GM12864 (cell line): ENCODE results near the gene CCDC97.

Source experiments
- DNase-seq: peaks from one replicate; pipeline ENCODE4 v3.0.0-alpha.2; 2011; ENCODE audit warnings: low read depth
- H3K4me3 ChIP-seq: 2 replicates; pipeline ENCODE4 v1.5.1; 2011; ENCODE audit warnings: mild to moderate bottlenecking, low read depth, low read length, control low read depth
- CTCF ChIP-seq: IDR thresholded peaks from 2 replicates; pipeline ENCODE4 v1.5.1; 2011; ENCODE audit warnings: low read depth, mild to moderate bottlenecking, moderate library complexity, low read length, control low read depth, inconsistent platforms; ENCODE audit errors: missing control alignments

CCDC97 gene

DNA sequence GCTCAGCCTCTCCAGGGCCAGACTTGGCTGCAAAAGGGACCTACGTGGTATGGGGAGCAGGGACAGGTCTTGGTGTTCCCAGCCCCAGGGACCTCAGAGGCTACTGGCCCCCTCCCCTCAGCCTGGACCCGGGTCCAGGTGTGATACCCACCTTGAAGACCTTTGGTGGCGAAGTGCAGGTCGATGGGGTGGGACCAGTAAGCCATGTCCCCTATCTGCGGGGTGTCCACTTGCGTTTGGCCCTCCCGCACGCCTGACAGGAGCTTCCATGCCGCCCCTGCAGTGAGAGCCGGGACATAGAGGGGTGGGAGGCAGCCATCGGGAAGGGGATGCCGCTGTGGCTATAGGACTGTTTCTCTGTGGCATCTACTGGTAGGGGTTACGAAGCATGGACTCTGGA is 47.8 kb downstream of the CCDC97 start:
- no peak for DNase-seq
- no peak for TF ChIP-seq CTCF
- H3K4me3 ChIP-seq, result no peak overlapping the region

- no peak overlapping the region for H3K4me3 ChIP-seq
- DNase-seq, result no peak
- TF ChIP-seq CTCF, result no peak
Measured at GRCh38 chr19:41359741-41360140, 49.8 kb downstream of the CCDC97 start.

DNA sequence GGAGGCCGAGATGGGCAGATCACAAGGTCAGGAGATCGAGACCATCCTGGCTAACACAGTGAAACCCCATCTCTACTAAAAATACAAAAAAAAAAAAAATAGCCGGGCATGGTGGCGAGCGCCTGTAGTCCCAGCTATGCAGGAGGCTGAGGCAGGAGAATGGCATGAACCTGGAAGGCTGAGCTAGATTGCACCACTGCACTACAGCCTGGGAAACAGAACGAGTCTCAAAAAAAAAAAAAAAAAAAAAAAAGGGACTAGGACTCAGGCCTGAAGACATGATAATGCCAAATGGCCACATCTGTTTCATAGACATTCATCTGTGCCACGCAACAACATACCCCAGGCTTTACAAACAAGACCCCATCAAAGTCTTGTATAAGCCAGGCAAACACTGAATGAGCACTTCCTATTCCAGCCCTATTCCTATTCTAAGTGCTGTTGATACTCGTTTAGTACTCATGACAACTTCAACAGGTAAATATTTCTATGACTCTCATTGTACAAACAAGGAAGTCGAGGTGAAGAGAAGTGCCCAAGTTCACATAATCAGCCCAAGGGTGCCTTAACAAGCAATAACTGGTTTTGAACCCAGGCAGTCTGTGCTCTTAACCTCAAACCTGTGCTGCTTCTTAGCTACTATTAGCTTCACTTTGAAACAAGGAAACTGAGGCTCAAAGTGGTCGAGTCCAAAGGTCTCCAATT is 52.3 kb downstream of the CCDC97 start:
- DNase-seq, result no peak
- TF ChIP-seq CTCF, result no peak

DNA sequence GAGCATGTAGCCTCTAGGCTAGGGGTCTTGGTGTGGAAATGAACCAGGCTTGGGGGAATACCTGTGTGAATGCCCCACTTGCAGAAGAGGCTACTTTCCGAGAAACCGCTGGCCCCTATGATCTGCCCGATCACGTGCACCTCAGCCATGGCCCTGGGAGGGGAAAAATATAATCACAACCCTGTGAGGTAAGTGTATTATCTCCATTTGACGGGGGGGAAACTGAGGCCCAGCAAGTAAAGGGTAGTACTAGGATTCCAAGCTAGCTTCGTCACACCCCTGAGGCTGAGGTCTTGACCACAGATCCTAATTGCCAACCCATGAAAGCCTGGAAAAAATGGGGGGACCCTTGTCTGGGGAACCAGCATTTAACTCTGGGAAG is 53.4 kb downstream of the CCDC97 start:
- DNase-seq, result no peak
- H3K4me3 ChIP-seq, result peak overlapping the region; percentile 73
- TF ChIP-seq CTCF, result no peak

More for the DNA sequence above, 52.3 kb downstream of the CCDC97 start:
- no peak overlapping the region for H3K4me3 ChIP-seq

DNA sequence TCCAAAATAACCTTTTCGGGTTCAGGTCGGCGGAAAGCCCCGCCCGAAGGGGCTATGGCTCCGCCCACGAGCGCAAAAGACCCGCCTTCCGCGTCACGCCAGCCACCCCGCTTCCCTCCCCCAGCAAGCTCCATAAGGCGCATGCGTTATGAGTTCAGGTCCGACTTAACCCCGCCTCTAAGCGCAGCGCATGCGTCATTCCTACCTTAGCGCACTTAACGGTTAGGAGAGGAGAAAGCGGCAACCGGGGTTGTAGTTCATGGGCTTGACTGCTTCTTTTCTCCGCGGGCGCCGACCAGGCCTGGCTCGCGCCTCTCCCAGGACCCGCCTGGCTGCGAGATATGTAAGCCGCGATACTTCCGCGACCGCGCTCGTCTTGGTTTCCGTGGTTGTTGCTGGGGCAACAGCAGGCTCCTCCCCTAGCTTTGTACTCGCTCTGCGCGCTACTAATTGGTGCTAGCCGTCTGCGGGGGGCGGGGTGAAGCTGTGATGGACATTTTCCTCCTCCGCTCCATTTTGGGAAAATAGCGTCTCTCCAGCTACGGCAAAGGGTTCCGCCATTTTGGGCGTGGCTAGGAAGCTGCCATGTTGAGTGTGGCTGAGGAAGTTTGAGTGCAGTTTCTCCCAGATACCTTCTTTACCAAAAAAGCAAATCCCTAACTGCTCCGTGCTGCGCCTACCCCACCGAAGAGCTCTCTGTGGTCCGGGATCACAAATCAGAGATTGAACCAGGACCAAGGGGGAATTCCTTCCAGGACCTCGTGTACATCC is 54.0 kb downstream of the CCDC97 start, which contains the start of gene B9D2:
Gene B9D2 (minus strand): TSS at position 397 of the 771 bp plus-strand sequence. CDS start 630 bp downstream, outside the sequence.
- H3K4me3 ChIP-seq, result peak within 1 kb of the TSS; percentile 73
- TF ChIP-seq CTCF, result no peak
- peak; percentile 97 for DNase-seq

GRCh38 chr19:41364524-41365391 is 54.8 kb downstream of the CCDC97 start:
- TF ChIP-seq CTCF, result no peak
- DNase-seq, result no peak
- H3K4me3 ChIP-seq, result peak overlapping the region; percentile 73
